Measurements from ENCODE around the gene ANK3. TPM values are rescaled to one million over a fixed set of nuclear protein-coding genes. Genes with fewer than 3 reads are reported as not detected.

Gene ANK3
- total and polyA plus RNA-seq, 8 donors, result 3.3 to 28.5 (median 17.3) TPM

GRCh38 chr10:60368875-60369546 is 20.7 kb downstream of the ANK3 start:
- Histone ChIP-seq H3K36me3 (no peaks in the 10 kb centered on the region), H3K4me3 (no peak overlapping the region), H3K27me3 (no peaks in the 10 kb centered on the region), H3K4me1 (peaks cover 0 to 6% (median 0%) of the 10 kb centered on the region in 3 donors), H3K27ac (no peak overlapping the region), H3K9me3 (no peaks in the 10 kb centered on the region)
- FAIRE-seq (no peak), DNase-seq (no peak), ATAC-seq (no peak)
- TF ChIP-seq CTCF (IDR thresholded peaks at IDR 0.05), result no peak
- WGBS, 2 donors, result 69 to 85% methylated on average over 5 of the region's 5 CpGs
- intact Hi-C loops (cut with DNase I), result no loop called here

GRCh38 chr10:60367901-60368300 is 21.8 kb downstream of the ANK3 start:
- DNase-seq (no peak), FAIRE-seq (no peak), ATAC-seq (no peak)
- intact Hi-C loops (cut with DNase I), result no loop called here
- Histone ChIP-seq H3K27ac (no peak overlapping the region), H3K27me3 (no peaks in the 10 kb centered on the region), H3K4me1 (peaks cover 0 to 6% (median 0%) of the 10 kb centered on the region in 3 donors), H3K36me3 (no peaks in the 10 kb centered on the region), H3K9me3 (no peaks in the 10 kb centered on the region), H3K4me3 (no peak overlapping the region)
- WGBS, 2 donors, result 38 to 85% methylated on average over 1 of the region's 1 CpG
- TF ChIP-seq CTCF (IDR thresholded peaks at IDR 0.05), result no peak

- peaks cover 0 to 6% (median 0%) of the 10 kb centered on the region in 3 donors for H3K4me1 ChIP-seq
- H3K27ac ChIP-seq, result no peak overlapping the region
- no peak for TF ChIP-seq CTCF (IDR thresholded peaks at IDR 0.05)
- no peaks in the 10 kb centered on the region for H3K36me3 ChIP-seq
- DNase-seq, result no peak
- intact Hi-C loops (cut with DNase I), result no loop called here
- no peaks in the 10 kb centered on the region for H3K9me3 ChIP-seq
- H3K27me3 ChIP-seq, result no peaks in the 10 kb centered on the region
- H3K4me3 ChIP-seq, result no peak overlapping the region
- ATAC-seq, result no peak
- FAIRE-seq, result no peak
- 71 to 78% methylated on average over 2 of the region's 2 CpGs for WGBS, 2 donors
Measured at GRCh38 chr10:60367431-60367830, 22.2 kb downstream of the ANK3 start.

GRCh38 chr10:60367024-60367423 is 22.7 kb downstream of the ANK3 start:
- H3K27me3 ChIP-seq, result no peaks in the 10 kb centered on the region
- no peak overlapping the region for H3K27ac ChIP-seq
- intact Hi-C loops (cut with DNase I), result no loop called here
- ATAC-seq (no peak), DNase-seq (no peak), FAIRE-seq (no peak)
- H3K9me3 ChIP-seq, result no peaks in the 10 kb centered on the region
- no peak overlapping the region for H3K4me3 ChIP-seq
- 78 to 81% methylated on average over 4 of the region's 4 CpGs for WGBS, 2 donors
- peaks cover 0 to 6% (median 0%) of the 10 kb centered on the region in 3 donors for H3K4me1 ChIP-seq
- no peak for TF ChIP-seq CTCF (IDR thresholded peaks at IDR 0.05)
- no peaks in the 10 kb centered on the region for H3K36me3 ChIP-seq

- ATAC-seq, result no peak
- no peak for DNase-seq
- Histone ChIP-seq H3K27me3 (no peaks in the 10 kb centered on the region), H3K9me3 (no peaks in the 10 kb centered on the region), H3K36me3 (no peaks in the 10 kb centered on the region), H3K27ac (no peak overlapping the region), H3K4me1 (no peaks in the 10 kb centered on the region), H3K4me3 (no peak overlapping the region)
- intact Hi-C loops (cut with DNase I), result no loop called here
- no peak for TF ChIP-seq CTCF (IDR thresholded peaks at IDR 0.05)
- no peak for FAIRE-seq
- WGBS, 2 donors, result 82 to 92% methylated on average over 8 of the region's 8 CpGs
Measured at GRCh38 chr10:60363187-60363586, 26.5 kb downstream of the ANK3 start.

Measured in pancreas (tissue), 10 donors.